G401.6 (cell line): ENCODE results near the gene CELF2.

Experiments
- FAIRE-seq: peaks from 2 replicates; lab custom pipeline; 2012; peaks lifted over from hg19 to GRCh38; lab: Jason Lieb, UNC

CELF2 gene

GRCh38 chr10:11004144-11005077 is 13.3 kb upstream of the CELF2 start:
- no peak for FAIRE-seq

GRCh38 chr10:11005725-11006427 is 11.8 kb upstream of the CELF2 start:
- FAIRE-seq = no peak

- no peak for FAIRE-seq
Observed at GRCh38 chr10:11006428-11006825, 11.2 kb upstream of the CELF2 start.

DNA sequence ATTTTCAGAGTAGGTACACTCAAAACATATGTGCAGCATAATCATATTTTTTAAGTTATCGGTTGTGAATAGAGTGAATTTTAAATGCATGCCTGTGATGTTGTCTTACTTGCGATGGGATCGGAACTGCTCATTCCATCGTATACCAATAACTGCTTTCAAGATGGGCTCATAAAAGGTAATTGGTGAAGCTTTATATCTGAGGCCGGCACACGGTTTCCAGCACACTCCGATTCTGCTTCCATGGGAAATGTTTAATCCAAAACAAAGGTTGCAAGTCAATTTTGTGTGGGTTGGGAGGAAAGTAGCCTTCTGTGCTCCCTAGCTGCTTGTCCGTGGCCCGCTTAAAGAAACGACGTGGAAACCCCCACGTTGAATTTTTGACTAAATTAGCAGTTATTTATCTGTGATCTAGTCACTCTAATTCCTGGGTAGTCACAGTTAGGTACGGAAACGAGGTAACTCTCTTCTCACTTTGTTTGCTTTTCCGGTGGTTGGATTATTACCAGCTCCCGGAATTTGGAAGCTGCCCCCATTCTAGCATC is 10.1 kb upstream of the CELF2 start:
- FAIRE-seq = no peak

GRCh38 chr10:11009471-11010308 is 8.0 kb upstream of the CELF2 start:
- no peak for FAIRE-seq

DNA sequence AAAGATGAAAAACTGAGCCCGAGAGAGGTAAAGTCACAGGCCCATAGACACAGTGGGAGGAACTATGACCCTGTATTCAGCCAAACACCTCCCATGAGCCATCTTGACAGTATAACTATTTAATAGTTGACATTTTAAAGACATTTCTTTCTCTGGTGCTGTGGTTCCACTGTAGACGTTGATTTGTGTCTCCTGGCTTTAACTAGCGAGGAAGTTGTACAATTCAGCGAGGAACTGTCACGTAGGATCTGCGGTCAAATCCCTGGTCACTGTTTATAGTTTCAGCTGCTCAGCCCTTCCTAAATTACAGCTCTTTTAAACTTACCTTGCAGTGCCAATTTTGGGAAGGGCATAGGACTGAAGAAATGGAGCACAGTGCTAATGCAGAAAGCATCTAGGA is 7.1 kb upstream of the CELF2 start:
- FAIRE-seq = no peak

GRCh38 chr10:11011436-11011835 is 6.2 kb upstream of the CELF2 start:
- no peak for FAIRE-seq

- no peak for FAIRE-seq
Observed at GRCh38 chr10:11011984-11012383, 5.7 kb upstream of the CELF2 start.

DNA sequence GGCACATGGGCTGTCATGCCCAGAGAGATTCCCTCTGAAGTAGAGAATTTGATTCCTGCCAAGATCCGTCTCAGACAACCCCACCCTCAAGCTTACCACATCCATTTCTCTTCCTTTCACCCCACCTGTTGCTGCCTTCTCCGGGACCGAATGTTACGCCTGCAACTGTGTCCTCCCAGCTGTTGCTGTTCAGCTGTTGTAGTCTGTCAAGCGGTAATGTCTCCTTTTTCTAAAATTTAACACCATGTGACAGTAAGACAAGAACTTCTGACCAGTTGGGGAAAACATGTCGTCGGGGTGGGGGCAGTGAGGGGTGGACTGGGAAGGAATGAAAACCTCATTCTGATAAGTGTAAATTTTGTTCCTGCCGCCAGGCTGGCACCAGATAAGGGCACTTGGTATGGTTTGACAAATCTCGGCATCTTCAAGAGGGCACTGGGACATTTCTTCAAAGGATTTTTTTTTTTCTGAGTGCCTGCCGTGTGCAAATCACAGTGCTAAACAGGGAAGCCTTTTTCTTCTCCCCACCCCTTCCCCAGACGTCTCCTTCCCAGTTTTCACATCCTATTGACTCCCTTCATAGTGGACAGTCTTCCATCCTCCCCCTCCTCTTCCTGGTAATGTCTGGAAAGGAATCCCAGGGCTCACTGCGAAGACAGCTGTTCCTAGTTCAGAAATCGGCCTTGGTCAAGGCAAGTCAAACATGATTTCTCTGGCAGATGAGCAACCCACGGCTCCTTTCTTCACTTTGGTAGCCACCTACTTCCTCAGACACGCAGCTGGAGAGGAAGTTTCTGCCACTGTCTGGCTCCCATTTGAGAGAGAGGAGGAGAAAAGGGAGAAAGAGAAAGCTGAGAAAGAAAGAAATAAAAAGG is 5.0 kb upstream of the CELF2 start:
- FAIRE-seq = no peak

- no peak for FAIRE-seq
Observed at GRCh38 chr10:11013836-11014235, 3.8 kb upstream of the CELF2 start.

GRCh38 chr10:11014671-11015445 is 2.8 kb upstream of the CELF2 start:
- no peak for FAIRE-seq

- FAIRE-seq = no peak
Observed at GRCh38 chr10:11015446-11015934, 2.2 kb upstream of the CELF2 start.

- no peak for FAIRE-seq
Observed at GRCh38 chr10:11017000-11017569, 587 bp upstream of the CELF2 start.

DNA sequence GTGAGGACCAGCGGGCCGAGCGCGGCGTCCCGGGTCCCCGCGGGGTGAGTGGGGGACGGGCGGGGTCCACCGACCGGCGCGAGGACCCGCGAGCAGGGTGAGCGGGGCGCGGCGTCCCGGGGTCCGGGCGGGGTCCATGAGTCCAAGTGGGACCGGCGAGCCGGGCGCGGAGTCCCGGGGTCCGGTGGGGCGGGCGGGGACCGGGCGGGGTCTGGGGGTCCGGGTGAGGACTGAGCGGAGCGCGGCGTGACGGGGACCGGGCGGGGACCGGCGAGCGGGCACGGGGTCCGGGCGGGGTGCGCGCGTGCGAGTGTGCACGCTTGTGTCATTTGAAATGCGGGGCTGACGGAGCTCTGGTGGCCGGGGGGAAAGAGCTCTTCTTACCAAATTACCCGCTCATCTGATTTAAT is 765 bp downstream of the CELF2 start:
- no peak for FAIRE-seq

GRCh38 chr10:11018855-11019631 is 1.4 kb downstream of the CELF2 start:
- no peak for FAIRE-seq

DNA sequence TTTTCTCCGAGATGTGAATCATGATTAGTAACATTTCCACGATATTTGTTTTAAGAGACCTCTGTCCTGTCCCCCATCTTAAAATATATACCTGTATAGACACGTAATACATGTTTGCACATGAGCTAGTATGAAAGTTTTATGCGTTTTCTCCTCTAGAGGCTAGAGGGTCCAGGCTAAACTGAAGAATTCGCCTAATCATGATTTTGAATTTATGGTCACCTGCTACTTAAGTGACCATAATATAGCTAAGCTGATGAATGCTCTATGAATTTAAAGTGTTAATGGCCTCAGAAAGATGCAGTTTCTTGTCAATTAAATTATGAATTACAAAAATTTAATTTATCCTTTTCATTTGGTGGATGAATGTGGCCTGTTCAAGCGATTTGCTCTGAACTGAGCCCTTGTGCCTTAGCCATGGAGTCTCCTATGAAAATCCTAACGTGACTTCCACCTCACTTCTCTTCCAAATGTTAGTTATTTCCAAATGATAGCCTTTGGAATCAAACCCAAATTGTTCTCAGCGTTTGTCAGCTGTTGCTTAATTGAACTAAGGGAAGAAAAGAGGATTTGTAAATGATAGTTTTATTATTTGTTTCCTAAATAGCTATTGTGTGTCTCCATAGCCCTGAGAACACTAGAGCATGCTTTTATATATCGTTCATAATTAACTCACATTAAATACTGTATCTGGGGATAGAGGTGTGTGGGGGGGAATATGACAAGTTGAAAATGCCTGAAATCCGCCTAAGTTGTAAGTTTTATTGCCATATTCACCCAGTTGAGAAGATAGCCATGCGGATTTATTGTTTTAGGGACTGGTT is 2.3 kb downstream of the CELF2 start:
- no peak for FAIRE-seq

DNA sequence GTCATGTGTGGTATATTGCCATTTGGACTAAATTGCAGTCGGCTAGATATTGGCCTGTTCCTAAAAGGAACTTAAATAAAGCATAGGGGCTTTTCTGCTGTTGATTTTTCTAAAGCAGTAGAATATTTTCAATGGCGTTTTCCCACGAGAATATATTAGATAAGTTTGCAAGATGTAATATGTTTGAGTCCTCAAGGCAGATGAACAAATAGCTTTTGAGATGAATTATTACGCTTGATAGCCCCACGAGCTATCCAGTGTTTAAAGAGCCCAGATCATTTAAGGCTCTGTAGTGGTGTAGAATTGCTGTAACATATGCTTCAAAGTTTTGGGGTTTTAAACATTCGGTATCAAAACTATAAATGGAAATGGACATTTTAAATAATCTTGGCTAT is 2.9 kb downstream of the CELF2 start:
- FAIRE-seq = no peak

GRCh38 chr10:11022213-11022612 is 4.5 kb downstream of the CELF2 start:
- no peak for FAIRE-seq
